Right lung (tissue), 10 donors: Measurements from ENCODE around the gene AMDHD1. TPM values are rescaled to one million over a fixed set of nuclear protein-coding genes. Genes with fewer than 3 reads are reported as not detected.
A peak's percentile ranks its signal among the peaks of the same experiment; 100 is the strongest.

Source experiments
- DNase-seq, 2 donors: peaks; one replicate each; pipeline ENCODE4 v3.0.0-alpha.2; 2013
- long read RNA-seq, 8 donors: transcript quantifications; one replicate each; lab custom pipeline, GENCODE V29; 2026
- polyA plus RNA-seq, 5 donors: library from polyadenylated mRNA; unstranded; fragments of 120-200 nt; gene quantifications; one replicate each; pipeline versions ENCODE4 v1.2.1 to v1.2.3, GENCODE V29; 2013; ENCODE audit warnings: inconsistent platforms in 1 of 5, low replicate concordance in 1 of 5; ENCODE audit not compliant: insufficient read length in 5 of 5, insufficient read depth in 1 of 5

The AMDHD1 gene, protein sequence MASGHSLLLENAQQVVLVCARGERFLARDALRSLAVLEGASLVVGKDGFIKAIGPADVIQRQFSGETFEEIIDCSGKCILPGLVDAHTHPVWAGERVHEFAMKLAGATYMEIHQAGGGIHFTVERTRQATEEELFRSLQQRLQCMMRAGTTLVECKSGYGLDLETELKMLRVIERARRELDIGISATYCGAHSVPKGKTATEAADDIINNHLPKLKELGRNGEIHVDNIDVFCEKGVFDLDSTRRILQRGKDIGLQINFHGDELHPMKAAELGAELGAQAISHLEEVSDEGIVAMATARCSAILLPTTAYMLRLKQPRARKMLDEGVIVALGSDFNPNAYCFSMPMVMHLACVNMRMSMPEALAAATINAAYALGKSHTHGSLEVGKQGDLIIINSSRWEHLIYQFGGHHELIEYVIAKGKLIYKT
- polyA plus RNA-seq = 1 to 10 TPM in 2 of 5 donors, under 1 TPM in 3; 0.68 to 1.7 (median 0.89) TPM
- long read RNA-seq, donor 1 = 0 reads
- long read RNA-seq, donor 2 = 0 reads
- long read RNA-seq, donor 3 = 0 reads
- long read RNA-seq, donor 4, partial matches to known transcripts = 0 of 1 reads
- long read RNA-seq, donor 4, other reads (novel, unspliced or antisense) = 0 of 1 reads
- long read RNA-seq, donor 5 = 0 reads
- long read RNA-seq, donor 6 = 0 reads
- long read RNA-seq, donor 7 = 0 reads
- long read RNA-seq, donor 8 = 0 reads

DNA sequence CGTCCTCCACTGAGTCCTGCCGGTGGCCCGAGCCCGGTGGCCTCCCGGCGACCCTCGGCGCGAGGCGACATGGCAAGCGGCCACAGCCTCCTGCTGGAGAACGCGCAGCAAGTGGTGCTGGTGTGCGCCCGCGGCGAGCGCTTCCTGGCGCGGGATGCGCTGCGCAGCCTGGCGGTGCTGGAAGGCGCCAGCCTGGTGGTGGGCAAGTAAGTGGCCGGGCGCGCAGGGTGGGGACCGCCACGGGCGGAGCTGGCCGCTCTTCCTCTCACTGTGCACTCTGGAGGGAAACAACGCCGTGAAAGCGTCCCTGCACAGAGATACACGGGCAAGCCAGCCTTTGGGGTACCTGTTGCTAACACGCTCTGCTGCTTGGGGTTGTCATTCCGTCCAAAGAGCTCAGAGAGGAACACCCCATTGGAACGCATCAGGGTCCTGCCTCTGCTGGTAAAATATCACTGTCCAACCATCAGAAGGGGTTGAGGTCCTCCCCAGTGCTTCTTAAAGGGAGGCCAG, at the start of gene AMDHD1:
TSS of gene AMDHD1 (plus strand) at position 2 of the 513 bp plus-strand sequence. CDS start at position 70, 68 bp downstream.
- DNase-seq = peak; percentile 43 to 56

DNA sequence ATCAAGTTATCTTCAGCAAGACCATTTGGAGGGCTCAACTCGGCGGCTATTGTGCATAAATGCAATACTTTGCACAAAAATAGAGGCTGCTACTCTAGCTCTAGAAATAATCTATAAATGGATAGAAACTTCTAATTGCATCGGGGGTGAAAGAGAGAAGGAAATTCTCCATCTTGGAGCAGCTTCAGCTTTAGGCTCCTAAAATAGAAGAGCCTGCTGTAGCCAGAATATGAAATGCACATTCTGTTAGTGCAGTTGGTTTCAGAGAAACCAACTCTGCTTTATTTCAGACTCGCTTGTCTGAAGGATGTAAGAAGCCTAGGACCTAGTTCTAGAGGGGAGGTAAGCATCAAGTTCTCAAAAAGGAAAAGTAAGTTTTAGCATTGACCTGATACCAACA, 46.3 kb upstream of the AMDHD1 start:
- no peak for DNase-seq

DNA sequence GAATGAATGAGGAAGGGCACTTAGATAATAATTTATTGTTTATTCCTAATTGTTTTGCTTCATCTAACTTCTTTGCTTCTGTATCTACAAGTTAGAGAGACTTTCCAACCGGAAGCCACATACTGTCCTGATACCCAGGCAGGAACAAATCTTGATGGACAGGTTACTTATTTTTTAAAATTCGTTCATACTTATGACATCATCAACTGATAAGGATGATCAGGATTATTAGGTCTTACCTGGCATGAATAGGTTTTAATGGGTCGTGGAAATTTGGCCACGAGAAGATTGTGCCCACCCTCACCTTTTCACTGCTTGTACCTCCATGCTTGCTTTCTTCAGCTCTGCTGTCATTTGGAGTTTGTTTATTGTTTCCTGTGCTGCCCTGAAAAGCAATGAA, 45.0 kb upstream of the AMDHD1 start:
- no peak for DNase-seq

DNA sequence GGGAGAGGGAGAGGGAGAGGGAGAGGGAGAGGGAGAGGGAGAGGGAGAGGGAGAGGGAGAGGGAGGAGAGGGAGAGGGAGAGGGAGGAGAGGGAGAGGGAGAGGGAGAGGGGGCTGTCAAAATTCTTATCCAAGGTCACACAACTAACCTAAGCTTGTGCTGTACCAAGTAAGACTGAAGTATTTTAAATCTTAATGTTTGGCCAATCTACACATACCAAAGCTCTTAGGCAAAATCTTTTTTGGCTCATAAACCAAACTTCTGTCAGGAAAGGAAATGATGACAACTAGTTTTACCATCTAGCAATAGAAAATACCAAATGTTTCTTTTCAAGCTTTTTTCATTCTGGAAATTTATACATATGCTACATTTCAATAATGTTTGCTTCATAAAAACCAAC, 34.6 kb upstream of the AMDHD1 start:
- no peak for DNase-seq

DNA sequence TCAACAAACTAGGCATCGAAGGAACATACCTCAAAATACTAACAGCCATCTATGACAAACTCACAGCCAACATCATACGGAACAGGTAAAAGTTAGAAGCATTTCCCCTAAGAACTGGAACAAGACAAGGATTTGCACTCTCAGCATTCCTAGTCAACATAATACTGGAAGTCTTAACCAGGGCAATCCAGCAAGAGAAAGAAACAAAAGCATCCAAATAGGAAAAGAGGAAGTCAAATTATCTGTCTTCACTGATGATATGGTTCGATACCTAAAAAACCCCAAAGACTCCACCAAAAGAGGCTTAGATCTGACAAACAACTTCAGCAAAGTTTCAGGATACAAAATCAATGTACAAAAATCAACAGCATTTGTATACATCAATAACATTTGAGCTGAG, 33.3 kb upstream of the AMDHD1 start:
- DNase-seq = no peak

DNA sequence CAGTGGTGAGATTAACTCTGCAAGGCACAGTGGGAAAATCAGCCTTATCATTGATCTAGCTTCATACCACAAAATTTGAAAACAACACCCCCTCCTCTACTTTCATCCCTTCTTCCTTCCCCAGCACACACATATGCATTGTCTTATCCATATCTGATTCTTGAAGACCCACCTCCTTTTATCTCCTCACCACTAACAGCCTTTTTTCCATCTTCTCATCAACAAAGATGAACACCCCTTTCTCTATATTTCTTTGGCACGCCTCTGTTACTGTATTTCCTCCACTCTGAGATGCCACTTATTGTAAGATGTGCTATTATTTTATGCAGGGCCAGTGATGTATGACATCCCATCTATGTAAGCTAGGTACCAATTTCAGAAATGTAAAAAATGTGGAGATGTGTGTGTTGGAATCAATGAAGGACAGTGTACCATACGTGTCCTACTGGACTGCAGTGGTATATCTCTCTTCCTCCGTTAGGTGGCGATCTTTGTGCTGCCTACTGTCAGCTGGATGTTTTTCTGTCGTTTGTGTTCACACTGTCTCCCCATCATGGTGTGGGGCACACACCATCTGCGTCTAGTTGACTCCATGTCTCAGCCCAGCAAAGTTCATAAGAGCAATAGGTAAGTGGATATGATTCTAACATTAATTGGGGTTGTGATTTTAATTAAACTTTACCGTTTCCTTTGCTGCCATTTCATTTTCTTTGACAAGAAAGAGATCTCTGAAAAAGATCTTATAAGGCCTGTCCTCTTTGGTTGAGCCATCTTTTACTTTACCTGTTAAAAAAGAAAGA, 24.7 kb upstream of the AMDHD1 start:
- DNase-seq = peak in 1 of 2 donors; percentile 24

DNA sequence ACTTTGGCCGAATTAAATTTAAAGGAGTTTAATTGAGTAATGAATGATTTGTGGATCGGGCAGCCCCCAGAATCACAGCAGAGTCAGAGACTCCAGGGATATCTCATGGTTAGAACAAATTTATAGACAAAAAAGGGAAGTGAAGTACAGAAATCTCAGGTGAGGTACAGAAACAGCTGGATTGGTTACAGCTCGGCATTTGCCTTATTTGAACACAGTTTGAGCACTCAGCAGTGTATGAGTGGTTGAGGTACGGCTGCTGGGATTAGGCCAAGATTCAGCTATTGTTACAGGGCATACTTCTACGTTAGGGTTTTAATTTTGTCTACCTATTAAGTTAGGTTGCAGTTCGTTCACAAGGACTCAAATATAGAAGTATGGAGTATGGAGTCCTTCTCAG, 24.0 kb upstream of the AMDHD1 start:
- DNase-seq = no peak

DNA sequence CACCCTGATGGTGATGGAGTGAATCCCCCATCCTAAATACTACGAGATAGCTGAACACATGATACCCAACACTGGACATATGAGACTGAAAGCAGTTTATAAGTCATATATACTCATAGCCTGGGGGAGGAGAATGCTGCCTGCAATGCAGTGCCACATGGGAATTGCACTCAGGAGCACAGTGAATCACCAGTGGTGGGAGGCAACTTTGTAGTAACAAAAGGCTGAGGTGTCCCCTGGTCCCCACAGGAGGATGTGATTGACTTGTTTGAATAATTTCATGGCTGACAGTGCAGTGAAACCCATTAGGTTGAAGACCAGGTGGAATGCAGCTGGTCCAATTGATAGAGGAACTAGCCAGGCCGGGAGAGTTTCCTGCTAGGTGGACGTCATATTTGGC, 20.9 kb upstream of the AMDHD1 start:
- no peak for DNase-seq

DNA sequence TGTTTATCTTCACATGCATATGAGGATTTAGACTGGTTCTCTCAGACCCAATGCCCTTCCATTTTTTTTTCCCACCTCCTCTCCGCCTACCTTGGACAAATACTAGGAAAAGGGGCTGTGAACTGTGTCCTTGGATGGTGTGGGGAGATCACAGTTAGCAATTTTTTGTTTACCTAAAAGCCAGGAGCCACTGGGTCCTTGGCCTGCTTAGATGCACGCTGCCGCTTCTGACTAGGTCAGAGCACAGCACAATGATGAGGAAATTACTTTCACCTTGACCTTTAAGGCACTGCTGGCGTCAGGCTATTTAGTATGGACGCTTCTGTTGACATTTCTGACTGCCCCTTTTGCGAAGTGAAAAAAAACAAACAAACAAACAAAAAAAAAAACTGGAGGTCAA, 2.6 kb upstream of the AMDHD1 start:
- DNase-seq = no peak

DNA sequence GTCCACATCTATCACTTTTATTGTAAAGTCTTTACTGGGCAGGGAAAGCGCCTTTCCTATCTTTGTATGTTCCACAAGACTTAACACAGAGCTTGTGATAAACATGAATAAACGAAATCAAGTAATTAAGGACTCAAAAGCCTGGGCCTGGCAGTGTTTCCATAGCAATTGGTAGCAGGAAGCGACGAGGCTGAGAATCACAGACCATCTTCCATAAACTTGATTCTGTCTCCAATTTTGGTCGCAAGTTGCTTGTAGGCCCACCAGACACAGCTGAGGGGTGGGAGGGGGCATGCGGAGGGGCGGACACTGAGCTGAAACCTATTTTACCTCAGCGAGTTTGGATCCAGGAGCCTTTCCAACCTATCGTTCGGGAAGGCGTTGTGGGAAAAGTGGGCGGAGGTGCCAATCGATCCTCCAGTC, 1.0 kb upstream of the AMDHD1 start:
- peak; percentile 6 to 8 for DNase-seq

DNA sequence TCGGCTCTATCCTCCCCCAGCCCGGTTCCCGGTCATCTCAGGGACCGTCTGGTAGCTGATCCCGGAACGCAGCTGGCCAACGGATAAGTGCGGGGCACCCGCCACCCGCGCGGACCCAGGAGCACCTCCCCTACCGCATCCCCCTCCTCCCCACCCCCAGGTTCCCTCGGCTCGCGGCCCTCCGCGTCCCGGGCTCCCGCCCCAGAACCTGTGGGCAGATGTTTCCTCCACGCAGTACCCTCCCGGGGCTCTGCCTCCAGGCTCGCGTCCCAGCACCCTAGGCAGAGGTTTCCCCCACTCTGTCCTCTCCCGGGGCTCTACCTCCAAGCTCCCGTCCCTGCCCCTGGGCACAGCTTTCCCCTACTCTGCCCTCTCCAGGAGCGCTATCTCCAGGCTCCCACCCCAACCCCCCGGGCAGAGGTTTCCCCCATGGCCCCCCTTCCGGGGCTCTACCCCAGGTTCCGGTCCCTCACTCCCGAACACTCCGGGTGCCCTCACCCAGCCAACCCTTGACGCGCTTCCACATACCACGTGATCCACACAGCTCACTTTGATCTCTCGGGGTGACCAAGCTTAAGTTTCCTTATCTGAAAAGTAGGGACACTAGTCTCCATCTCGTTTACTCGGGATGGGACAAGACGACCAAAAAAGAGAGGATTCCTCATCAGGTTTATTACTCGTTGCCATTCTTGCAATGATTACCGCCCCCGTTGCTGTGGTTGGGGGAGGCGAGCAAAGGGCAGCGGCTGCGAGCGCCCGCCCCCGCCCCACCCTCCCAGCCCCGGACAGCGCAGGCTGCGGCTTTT, 404 bp upstream of the AMDHD1 start, which contains the start of gene CCDC38:
TSS of gene CCDC38 (minus strand) at position 91 of the 806 bp plus-strand sequence. CDS start 6,105 bp downstream, outside the sequence.
- DNase-seq = peak; percentile 59 to 61

DNA sequence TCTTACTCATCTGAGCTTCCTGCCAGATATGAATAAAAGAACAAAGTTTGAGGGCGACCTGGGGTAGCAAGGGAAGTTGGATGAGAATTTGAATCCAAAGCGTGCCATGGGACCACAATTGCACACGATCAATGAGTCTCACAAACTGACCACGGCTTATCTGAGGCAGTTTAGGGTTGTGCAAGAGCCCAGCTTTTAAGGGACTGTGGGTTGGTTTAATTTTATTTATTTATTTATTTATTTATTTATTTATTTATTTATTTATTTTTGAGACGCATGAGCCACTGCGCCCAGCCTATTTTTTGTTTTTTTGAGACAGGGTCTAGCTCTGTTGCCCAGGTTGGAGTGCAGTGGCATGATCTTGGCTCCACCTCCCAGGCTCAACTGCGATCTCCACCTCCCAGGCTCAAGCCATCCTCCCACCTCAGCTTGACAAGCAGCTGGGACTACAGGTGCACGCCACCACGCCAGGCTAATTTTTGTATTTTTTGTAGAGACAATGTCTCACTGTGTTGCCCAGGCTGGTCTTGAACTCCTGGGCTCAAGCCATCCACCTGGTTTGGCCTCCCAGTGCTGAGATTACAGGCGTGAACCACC, 1.1 kb downstream of the AMDHD1 start:
- DNase-seq = no peak

DNA sequence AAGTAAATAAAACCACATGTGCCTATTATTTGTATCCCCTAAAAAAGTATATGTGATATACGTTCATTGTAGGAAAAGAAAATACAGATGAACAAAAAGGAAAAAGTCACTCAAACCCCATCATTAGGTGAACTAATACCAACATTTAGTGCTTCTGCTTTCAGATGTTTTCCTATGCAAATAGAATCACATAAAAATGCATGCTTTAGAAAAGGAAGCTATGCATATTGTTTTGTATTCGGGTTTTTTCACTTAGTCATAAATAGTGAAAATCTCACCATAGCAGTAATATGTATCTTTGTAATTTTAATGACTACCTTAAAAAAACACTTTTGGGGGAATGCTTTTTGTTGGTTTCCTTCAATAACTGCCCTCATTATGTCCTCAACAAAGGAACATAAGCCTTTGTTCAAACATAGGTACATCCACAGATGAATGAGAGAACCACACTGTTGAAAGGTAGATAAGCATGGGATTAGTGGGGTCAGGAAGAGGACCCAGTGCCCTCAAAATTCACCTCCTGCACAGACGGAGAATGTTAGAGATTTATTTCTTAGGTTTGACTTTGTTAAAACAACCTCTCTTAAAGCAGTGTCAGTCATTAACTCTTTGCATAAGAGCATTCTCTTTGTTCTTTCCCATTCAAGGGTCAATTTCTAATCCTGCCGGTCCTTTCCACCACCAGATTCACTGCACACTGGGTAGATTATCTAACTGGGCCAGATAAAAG, 6.5 kb downstream of the AMDHD1 start:
- DNase-seq = no peak

DNA sequence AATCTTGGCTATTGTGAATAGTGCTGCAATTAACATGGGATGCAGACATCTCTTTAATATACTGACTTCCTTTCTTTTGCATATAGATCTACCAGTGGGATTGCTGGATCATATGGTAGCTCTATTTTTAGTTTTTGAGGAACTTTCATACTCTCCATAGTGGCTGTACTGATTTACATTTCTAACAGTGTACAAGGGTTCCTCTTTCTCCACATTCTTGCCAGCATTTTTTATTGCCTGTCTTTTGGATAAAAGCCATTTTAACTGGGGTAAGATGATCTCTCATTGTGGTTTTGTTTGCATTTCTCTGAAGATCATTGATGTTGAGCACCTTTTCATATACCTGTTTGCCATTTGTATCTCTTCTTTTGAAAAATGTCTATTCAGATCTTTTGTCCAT, 8.4 kb downstream of the AMDHD1 start:
- no peak for DNase-seq

DNA sequence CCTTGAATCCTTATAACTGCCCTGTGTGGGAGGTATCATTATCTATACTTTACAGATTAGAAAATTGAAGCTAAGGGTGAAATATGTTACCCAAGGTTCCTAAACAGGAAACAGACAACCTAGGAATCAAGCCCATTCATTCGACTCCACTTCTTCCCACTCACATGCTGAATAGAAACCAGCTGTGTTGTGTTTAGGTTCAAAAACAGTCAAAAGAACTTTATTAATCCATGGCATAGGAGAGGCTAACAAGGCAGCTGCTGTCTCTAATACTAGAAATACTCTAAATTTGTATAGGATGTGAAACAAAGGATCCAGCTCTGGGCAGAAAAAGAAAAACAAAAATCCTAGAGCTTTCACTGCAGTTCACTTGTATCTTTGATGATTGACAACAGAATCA, 9.9 kb downstream of the AMDHD1 start:
- no peak for DNase-seq

DNA sequence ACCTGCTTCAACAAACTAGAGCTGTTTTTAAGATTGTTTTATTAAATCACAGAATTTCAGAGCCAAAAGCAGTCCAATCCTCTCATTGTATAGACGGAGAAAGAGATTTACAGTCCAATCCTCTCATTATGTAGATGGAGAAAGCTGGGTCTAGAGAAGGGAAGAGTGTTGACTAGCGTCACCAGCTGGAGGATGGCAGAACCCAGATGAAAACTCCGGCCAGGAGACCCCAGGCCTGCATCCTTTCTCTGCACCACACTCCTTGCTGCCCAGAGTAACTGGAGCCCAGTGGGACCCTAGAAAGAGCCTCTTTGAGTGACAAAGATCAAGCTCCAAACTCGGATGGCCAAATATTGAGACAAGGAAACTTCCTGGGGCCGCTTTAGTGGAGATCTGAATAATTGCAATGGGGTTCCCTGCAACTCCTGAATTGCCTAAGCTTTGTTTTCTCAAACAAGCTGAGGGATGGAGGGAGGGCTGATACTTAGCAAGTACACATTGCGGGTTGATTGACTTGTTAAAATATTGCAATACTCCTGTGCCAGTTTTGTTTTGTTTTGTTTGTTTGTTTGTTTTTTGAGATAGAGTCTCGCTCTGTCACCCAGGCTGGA, 12.5 kb downstream of the AMDHD1 start:
- DNase-seq = no peak

DNA sequence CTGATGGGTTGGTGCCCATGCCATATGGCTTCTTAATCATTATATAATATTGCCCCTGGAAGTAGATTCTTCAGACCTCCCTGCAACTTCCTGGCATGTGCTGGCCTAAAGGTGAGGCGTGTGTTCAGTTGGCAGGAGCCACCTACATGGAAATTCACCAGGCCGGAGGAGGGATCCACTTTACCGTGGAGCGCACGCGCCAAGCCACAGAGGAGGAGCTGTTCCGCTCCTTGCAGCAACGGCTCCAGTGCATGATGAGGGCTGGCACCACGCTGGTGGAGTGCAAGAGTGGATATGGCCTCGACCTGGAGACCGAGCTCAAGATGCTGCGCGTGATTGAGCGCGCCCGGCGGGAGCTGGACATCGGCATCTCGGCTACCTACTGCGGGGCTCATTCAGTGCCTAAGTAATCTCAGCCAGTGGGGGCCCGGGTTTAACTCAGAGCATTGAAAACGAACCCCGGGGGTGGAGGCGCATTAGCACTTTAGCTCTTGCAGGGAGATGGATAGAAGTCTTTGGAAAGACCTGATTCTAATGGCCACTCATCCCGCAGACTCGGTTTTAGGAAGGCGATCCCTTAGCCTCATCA, 13.5 kb downstream of the AMDHD1 start:
- no peak for DNase-seq

DNA sequence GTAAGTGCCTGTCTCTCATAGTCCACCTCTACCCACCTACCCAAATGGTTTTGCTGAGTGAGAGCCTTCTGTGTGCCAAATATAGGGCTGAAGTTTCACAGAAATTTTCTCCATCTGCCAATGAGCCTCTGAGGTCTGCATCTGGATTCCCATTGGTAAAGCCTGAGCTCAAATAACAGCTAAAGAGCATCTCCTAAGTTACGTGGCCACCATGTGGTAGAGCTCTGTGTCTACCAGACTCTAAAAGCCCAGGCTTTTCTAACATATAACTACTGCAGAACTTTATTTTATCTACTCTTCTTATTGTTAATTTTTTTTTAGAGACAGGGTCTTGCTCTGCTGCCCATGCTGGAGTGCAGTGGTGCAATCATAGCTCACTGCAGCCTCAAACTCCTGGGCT, 16.0 kb downstream of the AMDHD1 start:
- no peak for DNase-seq

DNA sequence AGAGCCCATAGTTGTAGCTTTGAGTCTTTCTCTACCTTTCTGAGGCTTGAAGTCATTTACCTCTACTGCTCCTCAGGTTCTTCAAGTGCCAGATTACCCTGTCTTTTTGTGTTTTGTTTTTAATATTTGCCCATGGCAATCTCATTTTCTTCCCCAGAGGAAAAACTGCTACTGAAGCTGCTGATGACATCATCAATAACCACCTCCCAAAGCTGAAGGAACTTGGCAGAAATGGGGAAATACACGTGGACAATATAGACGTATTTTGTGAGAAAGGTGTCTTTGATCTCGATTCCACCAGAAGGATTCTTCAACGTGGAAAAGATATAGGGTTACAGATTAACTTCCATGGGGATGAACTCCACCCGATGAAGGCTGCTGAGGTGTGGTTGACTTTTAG, 17.1 kb downstream of the AMDHD1 start:
- DNase-seq = no peak
